Measurements from ENCODE around the gene CRACR2A.

DNA sequence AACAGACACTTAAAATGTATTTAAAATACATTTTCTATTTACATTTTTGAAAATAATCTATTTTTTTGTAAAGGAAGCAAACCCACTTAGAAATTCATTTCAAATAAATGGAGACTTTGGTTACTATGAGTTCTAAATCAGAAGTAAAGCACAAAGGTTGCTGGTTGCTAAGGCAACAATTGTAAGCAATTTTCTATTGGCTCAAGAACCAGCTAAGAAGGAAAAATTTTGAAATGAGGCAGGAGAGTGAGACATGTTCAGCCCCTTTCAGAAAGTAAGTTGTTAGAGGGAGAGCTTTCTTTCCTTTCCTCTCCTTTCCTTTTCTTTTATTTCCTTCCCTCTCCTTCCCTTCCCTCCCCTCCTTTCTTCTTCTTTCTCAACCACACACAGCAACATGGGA lies 181.2 kb downstream of the CRACR2A start:
- TF ChIP-seq POLR2AphosphoS5 (IDR thresholded peaks at IDR 0.05; ENCODE audit: low read depth, low read length) (no peak), POLR2A (IDR thresholded peaks at IDR 0.05; ENCODE audit: low read depth, low read length) (no peak), TAF1 (IDR thresholded peaks at IDR 0.05; ENCODE audit: low read depth, low read length) (no peak), SPI1 (IDR thresholded peaks at IDR 0.05; ENCODE audit: low read depth, low read length) (no peak), POU2F2 (IDR thresholded peaks at IDR 0.05; ENCODE audit: low read depth, low read length) (no peak), PAX5 (IDR thresholded peaks at IDR 0.05; ENCODE audit: insufficient read depth, low read length, severe bottlenecking) (no peak)
